ENCODE results near the gene CNOT3.
"Not testable (repeated sequence)": the region's sequence is repeated elsewhere in the genome, so short reads cannot be mapped to it uniquely, and the experiment has no call there.

CNOT3 gene

DNA sequence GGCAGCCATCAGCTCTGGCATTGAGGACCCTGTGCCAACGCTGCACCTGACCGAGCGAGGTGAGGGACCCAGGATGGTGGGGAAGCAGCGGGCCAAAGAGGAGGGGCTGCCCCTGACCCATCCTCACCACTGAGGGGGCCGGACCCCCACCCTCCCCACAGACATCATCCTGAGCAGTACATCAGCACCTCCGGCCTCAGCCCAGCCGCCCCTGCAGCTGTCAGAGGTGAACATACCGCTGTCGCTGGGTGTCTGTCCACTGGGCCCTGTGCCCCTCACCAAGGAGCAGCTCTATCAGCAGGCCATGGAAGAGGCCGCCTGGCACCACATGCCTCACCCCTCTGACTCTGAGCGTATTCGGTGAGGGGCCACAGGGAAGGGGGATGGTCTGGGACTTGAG is 14.7 kb downstream of the CNOT3 start:
- DNase-seq = no peak

DNA sequence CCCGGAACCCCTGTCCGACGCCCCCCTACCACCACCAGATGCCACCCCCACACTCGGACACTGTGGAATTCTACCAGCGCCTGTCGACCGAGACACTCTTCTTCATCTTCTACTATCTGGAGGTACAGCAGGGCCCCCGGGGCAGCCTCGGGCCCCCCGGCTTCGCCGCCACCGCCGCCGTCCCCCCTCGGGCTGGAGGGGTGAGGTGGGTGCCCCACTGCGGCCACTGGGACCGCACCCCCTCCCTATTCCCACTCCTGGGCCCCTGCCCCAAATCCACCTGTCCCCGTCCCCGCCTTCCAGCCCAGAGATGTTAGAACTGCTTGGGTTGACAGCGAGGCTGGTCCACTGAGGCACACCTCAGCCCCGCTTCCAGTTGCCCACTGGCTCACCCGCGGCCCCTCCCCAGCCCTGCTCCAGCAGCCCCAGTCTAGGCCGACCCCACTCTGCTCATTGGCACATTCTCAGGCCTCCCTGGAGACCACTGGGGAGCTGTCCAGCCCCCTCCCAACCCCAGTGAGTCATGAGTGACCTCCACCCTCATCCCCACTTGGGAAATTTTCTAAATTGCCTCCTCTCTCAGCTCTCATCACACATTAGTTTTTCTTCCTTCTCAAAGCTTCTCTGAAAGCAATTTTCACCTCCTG is 15.4 kb downstream of the CNOT3 start:
- DNase-seq = no peak

DNA sequence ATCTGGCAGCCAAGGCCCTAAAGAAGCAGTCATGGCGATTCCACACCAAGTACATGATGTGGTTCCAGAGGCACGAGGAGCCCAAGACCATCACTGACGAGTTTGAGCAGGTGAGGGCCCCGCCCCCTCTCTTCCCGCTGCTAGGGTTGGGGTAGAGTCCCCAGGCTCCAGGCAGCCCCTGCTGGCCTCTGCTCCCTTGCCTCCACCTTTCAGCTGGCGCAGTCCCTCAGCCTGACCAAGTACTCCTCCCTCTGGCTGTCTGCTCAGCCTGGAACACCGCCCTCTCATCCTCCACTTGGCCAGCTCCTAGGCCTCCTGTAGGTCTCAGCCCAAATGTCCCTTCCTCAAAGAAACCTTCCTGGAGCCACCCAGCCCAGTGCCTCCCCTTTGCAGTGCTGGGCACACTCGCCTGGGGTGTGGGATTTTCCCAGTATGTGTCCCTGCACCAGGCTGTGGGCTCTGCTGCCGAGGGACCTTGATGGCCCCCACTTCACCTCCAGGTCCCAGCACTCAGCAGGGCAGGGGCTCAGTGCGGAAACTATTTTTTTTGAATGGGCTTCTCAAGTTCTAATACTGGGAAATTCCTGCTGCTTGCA is 16.3 kb downstream of the CNOT3 start:
- no peak for DNase-seq

DNA sequence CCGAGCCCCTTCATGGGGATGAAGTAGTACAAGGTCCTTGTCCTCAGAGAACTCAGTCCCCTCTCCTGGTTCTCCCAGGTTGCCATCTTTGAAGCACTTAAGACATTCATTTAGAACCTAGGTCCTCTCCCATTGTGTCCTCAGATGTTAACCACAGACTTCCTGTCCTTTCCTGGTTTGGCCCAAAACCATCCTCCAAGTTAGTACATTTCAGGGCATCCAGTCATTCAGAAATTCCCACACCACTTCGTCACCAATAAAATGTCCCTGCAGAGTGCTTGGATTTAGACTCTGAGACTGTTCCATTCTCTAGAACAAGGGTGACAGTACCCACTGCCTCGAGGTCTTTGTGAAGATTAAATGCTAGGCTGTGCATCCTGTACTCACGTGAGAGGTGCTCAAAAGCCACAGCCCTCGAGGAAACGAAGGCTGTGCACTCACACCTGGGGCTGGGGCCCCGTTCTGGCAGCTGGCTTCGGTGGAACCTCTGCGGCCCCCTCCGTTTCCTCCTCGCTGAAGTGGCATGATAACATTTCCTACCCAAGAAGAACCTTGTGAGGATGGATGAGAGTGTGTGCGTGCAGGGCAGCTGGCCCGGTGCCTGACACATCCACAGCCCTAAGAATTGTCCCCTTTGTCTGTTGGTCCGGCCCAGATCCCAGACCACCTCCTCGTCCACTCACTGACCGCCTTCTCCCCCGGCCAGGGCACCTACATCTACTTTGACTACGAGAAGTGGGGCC is 17.2 kb downstream of the CNOT3 start:
- peak; percentile 42 for DNase-seq

DNA sequence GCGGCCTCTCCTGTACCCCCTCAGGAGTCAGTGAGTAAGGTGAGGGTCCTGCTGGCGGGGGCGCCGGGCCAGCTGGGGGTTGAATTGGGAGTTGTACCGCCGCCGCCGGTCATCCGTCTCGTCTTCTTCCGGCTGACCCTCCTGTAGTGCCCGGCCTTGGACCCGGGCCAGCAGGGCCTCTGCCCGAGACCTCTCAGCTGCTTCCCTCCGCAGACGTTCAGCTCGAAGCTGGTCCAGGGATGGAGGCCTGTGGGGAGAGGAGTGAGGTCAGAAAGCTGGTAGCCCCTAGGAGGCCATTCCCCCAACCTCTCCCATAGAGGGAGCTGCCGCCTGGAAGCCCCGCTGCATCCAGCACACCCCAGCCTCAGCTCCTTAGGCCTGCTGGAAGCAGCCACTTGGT is 18.1 kb downstream of the CNOT3 start:
- DNase-seq = no peak

DNA sequence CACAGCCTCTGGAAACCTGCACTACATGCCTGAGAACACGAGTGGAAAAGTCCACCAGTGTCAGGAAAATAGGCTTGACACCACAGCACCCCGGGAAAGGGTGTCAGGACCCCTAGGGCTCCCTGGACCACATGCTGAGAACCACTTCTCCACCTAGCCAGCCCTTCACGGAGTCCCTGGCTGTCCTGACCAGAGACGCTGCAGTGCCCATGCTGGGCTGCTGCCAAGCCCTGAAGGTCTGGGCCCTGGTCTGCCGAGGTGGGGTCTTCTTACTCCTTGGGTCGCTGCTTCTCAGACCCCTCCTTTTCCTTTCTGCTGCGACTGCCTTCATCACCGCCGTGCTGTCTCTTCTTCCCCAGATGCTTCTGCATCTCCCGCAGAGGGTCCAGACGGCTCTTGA is 18.9 kb downstream of the CNOT3 start:
- DNase-seq = no peak

DNA sequence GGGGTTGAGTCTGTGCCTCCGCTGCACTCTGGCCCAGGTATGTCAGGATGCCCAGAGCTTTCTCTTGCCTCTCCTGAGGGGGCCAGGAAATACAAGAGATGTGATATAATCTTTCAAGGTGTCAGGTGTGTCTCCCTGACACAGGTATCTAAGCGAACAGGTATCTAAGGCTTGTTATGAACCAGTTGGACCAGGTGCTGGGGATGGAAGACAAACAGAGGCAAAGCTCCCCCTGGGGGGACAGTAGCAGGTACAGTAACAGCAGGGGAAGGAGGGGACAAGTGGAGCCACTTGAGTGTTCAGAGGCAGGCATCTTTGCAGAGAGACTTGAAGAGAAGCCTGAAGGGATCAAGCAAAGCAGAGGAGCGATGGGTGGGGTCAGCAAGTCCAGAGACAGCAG is 19.4 kb downstream of the CNOT3 start:
- DNase-seq = no peak

DNA sequence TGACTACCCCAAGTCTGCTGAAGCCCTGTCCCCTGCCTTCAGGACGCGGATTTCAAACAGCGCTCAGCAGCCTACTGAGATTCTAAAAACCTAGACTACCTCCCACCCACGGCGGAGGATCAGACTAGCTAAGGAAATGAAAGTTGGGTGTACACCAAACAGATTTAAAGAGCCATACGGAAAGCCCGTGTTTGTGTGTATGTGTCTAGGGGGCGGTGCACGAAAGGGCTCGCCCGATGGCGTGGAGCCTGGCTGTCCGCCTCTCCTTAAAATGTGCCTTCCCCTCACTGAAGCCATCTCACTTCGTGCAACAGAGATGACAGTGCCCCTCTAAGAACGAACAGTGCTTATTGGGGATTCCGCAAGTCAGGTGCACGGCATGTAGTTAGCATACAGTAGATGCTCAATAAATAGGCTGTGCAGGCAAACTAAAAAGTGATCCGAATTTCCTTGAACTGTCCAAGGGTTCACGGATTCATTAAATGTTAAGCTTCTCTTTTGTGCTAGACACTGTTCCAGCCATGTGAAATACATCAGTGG is 21.3 kb downstream of the CNOT3 start:
- DNase-seq = peak; percentile 37

DNA sequence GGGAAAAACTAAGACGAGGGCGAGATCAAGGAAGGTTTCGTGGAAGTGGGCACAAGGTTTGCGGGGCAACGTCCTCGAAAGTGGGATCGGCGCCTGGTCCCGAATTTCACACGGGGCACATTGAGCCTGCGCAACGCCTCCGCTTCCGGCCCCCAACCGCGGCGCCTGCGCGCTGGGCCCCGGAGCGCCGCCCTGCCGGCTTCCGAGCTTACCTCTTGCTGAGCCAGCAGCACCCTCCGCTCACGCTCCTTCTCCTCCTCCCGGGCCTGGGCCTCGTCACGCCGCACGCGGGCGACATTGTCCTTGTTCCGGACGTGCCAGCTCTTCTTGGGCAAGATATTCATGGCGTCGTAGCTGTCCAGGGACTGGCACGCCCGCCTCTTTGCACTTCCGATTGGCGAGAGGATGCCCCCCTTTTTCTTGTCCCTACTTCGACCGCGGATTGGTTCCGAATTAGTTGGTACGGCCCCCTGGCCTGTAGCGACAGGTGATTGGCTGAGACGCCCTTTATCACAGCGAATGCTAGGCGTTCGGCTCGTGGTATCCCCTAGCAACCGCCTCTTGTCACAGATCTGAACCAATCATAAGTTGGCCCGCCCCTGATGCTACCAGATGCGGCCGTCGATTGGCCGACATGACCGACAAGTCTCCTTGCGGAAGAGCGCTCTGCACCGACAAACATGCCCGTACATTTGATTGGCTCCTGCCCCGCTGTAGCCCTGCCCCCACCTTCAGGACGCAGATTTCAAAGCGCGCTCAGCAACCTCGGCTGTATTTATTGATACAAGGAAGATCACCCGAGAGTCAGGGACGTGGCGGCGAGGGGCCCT is 22.0 kb downstream of the CNOT3 start, which contains the start of gene LENG1:
LENG1 (minus strand) TSS at position 370 of the 830 bp plus-strand sequence; CDS start at position 344, 26 bp downstream.
- DNase-seq = peak; percentile 100

DNA sequence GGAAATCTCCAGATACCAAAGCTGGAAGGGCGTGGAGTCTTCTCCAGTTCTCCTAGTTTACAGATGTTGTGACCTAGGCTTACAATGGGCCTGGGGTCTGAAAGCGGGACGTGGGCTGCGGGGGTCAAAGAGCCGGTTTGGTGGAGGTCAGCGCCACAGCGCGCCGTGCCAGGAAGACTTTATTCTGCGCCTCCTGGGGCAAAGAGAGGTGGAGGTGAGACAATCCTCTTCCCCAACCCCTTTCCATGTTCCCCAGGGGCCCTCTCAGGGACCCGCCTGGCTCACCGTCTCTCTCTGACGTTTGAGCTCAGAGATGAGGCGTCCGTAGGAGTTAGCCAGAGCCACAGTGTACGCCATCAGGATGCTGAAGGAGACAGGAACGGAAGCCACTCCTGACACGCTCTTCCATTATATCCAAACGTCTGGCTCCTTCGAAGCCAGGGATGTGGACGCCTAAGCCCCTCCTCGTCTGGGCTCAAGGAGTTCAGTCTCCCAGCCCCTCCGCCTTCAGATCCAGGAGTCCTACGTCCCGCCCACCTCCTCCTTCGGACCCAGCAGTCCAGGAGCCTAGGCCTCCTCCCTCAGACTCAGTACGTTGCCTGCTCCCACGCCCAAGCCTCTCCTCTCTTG is 22.7 kb downstream of the CNOT3 start:
- no peak for DNase-seq

DNA sequence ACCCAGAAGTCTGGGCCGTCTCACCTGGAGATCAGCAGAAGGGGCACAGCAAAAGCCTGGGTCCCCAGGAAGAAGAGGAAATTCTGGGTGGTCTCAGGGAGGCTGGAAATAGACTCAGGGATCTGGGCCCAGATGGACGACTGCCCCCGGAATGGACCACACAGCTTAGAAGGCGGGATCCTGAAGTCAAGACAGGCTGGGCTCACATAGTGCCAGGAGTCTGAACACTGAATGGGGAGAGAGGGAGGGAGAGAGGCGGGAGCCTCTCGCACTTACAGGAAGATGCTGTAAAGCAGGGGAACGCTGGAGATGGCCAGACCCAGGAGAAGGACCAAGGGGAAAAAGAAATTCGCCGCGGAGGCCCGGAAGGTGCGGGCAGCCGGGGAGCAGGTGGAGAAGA is 23.3 kb downstream of the CNOT3 start:
- no peak for DNase-seq

DNA sequence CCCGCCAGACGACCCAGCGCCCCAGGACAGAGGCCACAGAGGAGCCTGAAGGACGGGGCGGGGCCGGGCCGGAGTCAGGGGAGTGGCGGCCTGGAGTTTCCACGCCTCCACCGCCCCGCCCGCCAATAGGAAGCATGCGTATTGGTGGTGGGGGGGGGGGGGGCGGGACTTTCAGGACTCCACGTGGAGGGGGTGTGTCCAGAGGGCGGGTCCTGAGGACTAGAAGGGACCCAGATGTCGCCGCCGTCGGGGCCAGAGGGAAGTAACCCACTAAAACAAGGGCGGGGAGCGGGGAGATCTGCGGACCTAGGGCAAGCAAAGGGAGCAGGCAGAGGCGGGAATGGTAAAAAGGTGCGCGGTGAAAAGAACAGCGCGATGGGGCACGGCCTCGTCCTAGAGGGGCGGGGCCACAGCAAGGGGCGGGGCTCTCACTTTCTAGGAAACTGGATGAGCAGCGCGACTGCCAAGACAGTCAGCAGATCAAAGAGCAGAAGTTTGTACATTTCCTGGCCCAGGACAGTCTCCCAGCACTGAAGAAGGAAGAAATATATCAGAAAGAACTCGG is 24.8 kb downstream of the CNOT3 start:
- peak; percentile 82 for DNase-seq

DNA sequence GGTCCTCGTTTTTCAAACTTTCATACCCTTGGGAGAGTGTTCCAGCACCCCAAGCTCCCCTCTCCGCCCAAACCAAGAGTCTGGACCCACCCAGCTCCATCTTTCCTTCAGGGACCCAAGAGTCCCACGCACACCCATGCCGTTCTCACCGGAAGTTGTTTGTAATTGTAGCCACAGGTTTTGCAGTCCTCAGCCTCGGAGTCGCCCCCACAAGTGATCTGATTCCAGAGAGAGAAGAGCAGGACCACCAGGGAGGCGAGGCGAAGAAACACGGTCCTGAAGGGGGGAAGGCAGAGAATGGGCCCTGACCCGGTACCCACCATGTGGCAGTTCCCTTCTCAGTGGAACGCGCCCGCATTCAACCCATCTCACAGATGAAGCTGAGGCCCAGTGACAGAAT is 25.3 kb downstream of the CNOT3 start:
- DNase-seq = no peak

DNA sequence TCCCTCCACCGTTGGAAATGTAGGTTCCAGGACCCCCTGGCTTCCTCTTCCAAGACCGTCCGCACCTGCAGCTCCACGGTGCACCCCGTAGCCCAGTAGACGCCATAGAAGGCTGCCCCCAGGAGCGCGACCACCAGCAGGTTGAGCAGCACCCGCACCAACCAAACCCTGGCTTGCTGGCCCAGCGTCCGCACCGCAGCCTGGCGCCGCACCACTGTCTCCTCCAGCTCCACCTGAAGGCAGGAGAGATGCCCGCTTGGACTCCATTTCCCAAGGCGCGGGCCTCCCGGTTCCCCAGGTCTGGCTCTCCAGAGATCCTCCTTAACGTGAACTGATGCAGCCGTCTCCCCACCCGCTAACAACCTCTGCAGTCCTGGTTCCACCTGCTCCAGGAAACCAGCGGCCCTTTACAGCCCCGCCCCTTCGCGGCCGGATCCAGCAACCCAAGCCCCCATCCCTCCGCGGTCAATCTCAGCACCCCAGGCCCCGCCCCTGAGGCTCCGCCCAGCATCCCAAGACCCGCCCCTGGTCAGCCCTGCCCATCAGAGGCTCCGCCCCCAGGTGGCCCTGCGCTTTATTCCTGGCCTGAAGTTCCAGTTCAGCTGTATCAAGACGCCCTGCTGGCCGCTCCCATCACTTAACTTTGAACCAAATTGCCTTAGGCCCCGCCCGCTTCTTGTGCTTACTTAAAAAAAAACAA is 27.0 kb downstream of the CNOT3 start:
- DNase-seq = peak; percentile 64

DNA sequence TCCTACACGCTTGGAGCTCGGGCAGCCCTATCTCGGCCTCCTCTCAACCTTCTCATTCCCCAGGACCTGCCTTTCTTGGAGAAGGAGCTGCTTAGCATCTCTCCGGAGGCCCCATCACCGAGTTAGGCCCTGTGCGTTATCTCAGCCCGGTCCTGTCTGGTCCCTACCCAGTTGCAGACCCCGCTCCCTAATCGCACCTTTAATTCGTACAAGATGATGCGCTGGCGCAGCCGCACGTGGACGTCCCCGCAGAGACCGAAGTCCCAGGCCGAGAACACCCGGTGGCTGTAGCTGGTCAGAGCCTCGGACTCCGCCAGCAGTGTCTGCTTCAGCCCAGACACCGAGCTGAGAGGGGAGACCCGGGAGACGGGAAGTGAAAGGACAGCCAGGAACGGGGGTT is 27.7 kb downstream of the CNOT3 start:
- no peak for DNase-seq

DNA sequence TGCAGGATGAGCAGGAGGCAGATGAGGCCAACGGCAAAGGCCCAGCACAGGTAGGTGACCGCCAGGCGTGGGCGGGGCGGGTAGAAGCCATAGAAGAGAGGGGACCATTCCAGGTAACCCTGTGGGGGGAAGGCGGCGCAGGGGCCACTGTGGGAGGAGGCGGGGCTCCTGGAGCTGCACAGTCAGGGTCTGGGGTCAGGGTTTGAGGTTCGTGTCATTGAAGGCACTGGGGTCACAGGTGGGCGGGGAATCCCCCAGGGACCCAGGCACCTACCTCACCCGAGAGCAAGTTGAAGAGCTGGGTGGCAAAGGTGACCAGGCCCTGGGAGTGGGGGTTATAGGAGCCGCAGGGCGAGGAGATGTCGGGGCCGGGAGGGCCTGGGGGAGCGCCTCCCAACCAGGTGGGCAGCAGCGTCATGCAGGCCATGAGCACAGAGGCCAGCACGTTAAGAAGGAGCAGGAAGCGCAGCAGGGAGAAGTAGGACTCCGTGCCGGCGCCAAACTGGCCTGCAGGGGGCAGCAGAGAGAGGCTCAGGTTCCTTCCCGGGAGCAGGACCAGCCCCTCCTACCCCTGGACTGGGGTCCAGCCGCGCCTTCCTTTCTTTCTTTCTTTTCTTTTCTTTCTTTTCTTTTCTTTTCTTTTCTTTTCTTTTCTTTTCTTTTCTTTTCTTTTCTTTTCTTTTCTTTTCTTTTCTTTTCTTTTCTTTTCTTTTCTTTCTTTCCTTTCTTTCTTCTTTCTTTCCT is 30.8 kb downstream of the CNOT3 start:
- peak; percentile 89 for DNase-seq

DNA sequence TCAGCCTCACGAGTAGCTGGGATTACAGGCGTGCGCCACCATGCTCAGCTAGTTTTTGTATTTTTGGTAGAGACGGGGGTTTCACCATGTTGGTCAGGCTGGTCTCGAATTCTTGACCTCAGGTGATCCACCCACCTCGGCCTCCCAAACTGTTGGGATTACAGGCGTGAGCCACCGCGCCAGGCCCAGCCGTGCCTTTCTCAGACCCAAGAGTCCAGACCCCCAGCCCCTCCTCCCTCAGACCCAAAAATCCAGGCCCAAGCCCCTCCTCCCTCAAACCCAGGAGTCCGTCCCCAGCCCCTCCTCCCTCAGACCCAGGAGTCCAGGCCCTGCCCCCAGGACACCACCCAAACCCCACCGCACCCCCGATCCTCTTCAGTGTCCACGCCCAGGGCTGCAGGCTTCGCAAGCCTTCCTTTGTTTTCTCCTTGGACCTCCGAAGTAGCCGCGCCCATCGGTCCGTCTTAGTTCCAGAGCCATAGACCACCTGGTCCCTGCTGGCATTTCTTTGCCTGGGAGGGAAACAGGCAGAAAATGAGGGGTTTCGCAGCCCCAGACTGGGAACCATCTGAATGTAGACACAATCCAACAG is 31.7 kb downstream of the CNOT3 start:
- no peak for DNase-seq

DNA sequence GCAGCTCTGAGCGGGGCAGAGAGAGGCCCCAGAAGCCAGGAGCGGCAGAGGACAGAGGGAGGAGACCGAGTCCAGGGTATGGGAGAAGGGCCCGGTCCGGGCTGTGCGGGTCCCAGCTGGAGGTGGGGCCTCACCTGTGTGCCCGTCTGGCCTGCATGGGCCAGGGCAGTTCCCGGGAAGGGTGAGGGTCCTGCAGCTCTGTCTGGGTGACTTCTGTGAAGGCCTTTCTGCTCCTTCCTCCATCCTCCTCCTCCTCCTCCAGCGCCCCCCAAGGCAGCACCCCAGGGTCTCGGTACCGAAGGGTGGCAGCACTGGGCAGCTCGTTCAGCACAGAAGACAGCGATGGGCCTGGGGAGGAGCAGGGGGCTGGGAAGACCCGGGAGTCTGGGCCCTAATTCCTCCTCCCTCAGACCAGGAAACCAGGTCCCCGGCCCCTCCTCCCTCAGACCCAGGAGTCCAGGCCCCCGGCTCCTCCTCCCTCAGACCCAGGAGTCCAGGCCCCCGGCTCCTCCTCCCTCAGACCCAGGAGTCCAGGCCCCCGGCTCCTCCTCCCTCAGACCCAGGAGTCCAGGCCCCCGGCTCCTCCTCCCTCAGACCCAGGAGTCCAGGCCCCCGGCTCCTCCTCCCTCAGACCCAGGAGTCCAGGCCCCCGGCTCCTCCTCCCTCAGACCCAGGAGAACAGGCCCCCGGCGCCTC is 34.3 kb downstream of the CNOT3 start:
- not testable (repeated sequence) for DNase-seq

DNA sequence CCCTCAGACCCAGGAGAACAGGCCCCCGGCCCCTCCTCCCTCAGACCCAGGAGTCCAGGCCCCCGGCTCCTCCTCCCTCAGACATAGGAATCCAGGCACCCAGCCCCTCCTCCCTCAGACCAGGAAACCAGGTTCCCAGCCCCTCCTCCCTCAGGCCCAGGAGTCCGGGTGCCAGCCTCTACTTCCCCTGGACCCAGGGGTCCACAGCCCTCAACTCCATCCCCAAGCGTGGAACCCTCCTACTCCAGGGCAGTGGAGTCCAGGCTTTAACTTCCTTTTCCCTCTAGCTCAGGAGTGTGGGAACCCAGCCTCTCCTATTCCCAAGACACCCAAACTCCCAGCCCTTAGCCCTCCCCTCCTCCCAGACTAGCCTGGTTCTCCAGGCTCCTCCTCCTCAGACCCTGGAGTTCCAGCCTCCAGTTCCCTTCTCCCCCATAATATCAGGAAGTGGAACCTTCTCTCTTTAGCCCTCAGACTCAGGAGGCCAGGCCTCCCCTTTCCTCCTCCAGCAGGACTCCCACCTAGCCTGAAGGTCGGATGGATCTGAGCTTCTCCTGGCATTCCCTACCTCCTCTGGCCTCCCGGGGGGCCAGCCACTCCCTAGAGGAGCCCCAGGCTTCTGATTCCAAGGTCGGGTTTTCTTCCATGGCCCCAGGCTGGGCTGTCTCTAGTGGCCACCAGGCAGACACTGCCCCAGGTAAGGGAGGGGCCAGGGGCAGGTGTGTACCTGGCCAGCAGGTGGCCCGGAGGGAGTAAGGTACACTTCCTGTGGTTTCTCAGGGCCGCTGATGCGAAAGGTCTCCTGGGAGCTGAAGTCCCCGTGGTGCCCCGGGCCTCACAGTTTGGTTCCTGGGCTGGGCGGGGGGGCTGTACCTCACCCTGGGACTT is 35.2 kb downstream of the CNOT3 start, which contains the start of gene TMC4:
TMC4 (minus strand) TSS at position 690 of the 888 bp plus-strand sequence; CDS start at position 647, 43 bp downstream.
- DNase-seq = no peak

Data from stimulated activated CD4-positive, alpha-beta T cell treated with anti-CD3 and anti-CD28 coated beads, Interleukin-1b, Interleukin-23, amount 100 ng/mL, for 48 hours (primary cell).